Iris pigment epithelial cell (primary cell): ENCODE data around the gene LONP2.
"Not testable (repeated sequence)": the region's sequence is repeated elsewhere in the genome, so short reads cannot be mapped to it uniquely, and the experiment has no call there.

Experiments
- DNase-seq: peaks from one replicate; pipeline ENCODE4 v3.0.0-alpha.2; 2011; ENCODE audit warnings: low read depth

The LONP2 gene

GRCh38 chr16:48235556-48236136 is 8.5 kb upstream of the LONP2 start:
- no peak for DNase-seq

- no peak for DNase-seq
Observed at GRCh38 chr16:48236286-48236685, 7.8 kb upstream of the LONP2 start.

- DNase-seq, result not testable (repeated sequence)
Observed at GRCh38 chr16:48240147-48240546, 4.0 kb upstream of the LONP2 start.

- DNase-seq, result no peak
Observed at GRCh38 chr16:48244863-48245195, 729 bp downstream of the LONP2 start.

GRCh38 chr16:48246066-48246465 is 2.0 kb downstream of the LONP2 start:
- DNase-seq, result peak; percentile 31

DNA sequence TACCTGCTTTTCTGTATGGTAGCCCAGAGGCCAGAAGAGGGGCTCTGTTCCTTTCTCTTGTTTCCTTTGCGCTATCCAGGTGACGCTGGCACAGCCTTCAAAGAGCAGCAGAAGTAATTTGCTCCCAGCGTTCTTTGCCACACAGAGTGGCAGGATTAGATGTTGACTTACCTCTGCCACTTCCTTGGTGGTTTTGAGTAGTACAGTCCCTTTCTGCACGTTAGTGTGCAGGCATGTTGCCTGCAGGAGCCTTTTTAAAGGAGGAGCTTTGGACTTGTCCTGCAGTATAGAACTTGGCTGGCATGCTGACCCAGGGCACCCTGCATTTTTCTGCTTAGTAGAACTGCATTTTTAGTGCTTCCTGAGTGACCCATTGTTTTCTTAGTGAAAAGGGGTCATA is 3.2 kb downstream of the LONP2 start, which contains the start of gene ABCC11:
Gene ABCC11 (minus strand): TSS at position 229 of the 400 bp plus-strand sequence. CDS start 15,618 bp downstream, outside the sequence.
- DNase-seq, result no peak

DNA sequence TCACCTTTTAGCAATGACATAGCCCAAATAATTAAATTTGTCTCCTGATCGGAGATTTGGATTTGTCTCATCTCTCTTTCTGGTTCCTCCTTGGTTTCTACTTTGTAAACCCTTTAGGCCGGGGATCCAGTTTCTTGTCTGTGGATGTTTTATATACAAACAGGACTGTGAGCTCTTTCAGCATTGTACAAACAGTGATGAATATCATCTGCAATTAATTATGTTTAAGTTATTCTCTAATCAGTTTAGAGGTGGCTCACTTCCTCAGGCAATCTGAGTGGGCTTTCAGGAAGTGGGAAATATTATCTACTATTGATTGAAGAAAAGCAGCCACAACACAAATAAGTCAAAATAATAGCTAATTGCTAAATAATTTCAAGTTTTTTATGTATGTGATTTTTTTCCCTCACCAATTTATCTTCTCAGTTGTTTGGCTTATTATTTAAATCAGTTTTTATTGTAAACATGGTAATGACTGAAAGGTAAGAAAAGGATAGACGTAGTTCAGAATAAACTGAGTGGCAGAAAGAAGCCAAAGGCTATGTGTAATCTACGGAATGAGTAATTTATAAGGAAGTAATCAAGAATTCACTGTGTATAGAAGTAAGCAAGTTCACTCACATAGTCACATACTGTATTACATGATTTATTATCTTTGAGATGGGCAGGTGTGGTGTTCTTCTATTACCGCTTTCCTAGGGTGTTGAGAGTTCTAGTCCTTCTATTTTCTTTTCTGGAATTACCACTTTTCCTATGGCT is 6.6 kb downstream of the LONP2 start:
- DNase-seq, result no peak

DNA sequence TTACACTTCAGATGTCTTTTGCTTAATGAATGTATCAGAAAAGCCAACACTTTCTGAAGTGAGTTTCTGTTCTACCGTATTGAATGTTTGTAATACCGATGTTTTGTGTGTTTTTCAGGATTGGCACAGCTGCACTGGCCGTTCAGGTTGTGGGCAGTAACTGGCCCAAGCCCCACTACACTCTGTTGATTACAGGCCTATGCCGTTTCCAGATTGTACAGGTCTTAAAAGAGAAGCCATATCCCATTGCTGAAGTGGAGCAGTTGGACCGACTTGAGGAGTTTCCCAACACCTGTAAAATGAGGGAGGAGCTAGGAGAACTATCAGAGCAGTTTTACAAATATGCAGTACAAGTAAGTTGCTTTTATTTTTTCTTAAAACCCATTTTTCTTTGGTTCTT is 7.9 kb downstream of the LONP2 start:
- no peak for DNase-seq

GRCh38 chr16:48256579-48257177 is 12.6 kb downstream of the LONP2 start:
- no peak for DNase-seq

GRCh38 chr16:48261569-48261968 is 17.5 kb downstream of the LONP2 start:
- DNase-seq, result no peak

DNA sequence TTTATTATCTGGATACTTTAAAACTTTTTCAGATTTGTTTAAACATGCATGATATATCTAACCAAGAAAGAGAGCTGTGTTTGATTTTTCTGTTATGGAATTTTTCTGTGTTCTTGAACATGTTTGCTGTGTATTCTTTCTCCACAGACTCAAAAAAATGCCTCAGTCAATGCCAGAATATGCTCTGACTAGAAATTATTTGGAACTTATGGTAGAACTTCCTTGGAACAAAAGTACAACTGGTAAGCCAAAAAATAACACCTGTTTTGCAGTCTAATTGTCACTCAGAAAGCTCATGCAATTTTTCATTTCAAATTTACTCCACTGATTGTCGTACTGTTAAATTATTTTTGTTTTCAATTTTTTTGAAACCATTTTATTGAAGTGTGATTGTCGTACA is 18.5 kb downstream of the LONP2 start:
- DNase-seq, result no peak

GRCh38 chr16:48269011-48269410 is 24.9 kb downstream of the LONP2 start:
- no peak for DNase-seq

GRCh38 chr16:48271728-48272127 is 27.6 kb downstream of the LONP2 start:
- DNase-seq, result peak; percentile 31

GRCh38 chr16:48272837-48273421 is 28.8 kb downstream of the LONP2 start:
- no peak for DNase-seq

- DNase-seq, result no peak
Observed at GRCh38 chr16:48274476-48274875, 30.4 kb downstream of the LONP2 start.

- DNase-seq, result peak; percentile 62
Observed at GRCh38 chr16:48276102-48276501, 32.0 kb downstream of the LONP2 start.

DNA sequence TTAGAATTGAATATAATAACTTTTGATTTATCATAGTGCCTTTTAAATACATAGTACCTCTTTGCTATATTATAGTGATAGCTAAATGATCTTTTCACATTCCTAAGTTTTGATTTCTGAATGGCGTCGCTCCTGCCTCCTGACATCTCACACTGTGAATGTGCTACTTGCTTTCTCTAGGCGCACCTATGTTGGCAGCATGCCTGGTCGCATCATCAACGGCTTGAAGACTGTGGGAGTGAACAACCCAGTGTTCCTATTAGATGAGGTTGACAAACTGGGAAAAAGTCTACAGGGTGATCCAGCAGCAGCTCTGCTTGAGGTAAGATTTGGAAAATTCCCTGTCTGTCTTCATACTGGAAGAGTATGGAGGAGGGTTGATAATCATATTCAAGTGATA is 33.1 kb downstream of the LONP2 start:
- DNase-seq, result no peak

DNA sequence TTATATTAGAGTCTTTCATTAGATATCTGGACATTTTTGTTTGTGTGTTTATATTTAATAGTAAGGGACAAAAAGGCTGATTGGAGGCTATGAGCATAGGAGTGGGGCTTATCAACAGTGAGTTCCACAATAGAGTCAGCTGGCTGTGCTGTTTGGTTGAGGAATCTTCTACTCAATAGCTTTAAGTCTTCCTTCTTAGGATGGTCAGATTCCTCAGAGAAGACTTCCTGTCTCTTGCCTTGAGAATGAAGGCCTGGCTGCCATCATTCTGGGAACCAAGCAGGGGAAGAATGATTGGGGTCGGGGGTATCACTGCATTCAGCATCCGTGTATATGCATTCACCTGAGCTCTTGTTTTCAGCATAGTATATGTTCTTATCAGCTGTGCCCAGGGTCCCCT is 35.1 kb downstream of the LONP2 start:
- DNase-seq, result no peak

GRCh38 chr16:48280546-48280945 is 36.4 kb downstream of the LONP2 start:
- no peak for DNase-seq

DNA sequence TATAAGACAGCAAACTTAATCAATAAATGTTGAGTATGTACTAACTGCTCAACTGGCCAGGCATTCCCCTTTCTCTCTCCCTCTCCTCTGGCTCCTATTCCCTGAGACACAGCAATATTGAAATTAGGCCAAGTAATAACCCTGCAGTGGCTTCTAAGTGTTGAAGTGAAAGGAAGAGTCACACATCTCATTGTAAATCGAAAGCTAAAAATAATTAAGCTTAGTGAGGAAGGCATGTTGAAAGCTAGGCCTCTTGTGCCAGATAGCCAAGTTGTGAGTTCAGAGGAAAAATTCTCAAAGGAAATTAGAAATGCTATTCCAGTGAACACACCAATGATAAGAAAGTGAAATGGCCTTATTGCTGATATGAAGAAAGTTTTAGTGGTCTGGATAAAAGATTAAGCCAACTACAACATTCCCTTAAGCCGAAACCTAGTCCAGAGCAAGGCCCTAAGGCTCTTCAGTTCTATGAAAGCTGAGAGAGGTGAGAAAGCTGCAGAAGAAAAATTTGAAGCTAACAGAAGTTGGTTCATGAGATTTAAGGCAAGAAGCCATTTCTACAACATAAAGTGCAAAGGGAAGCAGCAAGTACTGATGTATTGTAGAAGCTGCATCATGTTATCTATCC is 38.6 kb downstream of the LONP2 start:
- DNase-seq, result no peak

GRCh38 chr16:48284772-48285409 is 40.8 kb downstream of the LONP2 start:
- DNase-seq, result no peak

GRCh38 chr16:48287239-48287638 is 43.1 kb downstream of the LONP2 start:
- no peak for DNase-seq
